DND-41 (cell line): Measurements from ENCODE around the gene IPCEF1.

Experiments used
- ATAC-seq: fragments of 200-7000 bp; cut with Tn5 transposase; 3 replicates; pipeline ENCODE4 v1.9.1; 2021; ENCODE audit warnings: low read depth; ENCODE audit not compliant: insufficient read depth
- DNase-seq: peaks from one replicate; pipeline ENCODE4 v3.0.0-alpha.2; 2020
- H2AFZ ChIP-seq: 2 replicates; pipeline ENCODE4 v1.6.0; 2012; ENCODE audit warnings: low read depth, low read length
- H3K27ac ChIP-seq: 2 replicates; pipeline ENCODE4 v1.5.1; 2012; ENCODE audit warnings: low read length, inconsistent platforms
- H3K27me3 ChIP-seq: fragments of 200-600 bp; sonication (generic); 2 replicates; pipeline ENCODE4 v1.6.0; 2012; ENCODE audit warnings: low read length, mild to moderate bottlenecking, inconsistent platforms; ENCODE audit not compliant: insufficient read depth, poor library complexity
- H3K36me3 ChIP-seq: 2 replicates; pipeline ENCODE4 v1.5.1; 2012; ENCODE audit warnings: low read length, inconsistent platforms; ENCODE audit not compliant: insufficient read depth
- H3K4me1 ChIP-seq: 2 replicates; pipeline ENCODE4 v1.5.1; 2012; ENCODE audit warnings: mild to moderate bottlenecking, low read length; ENCODE audit not compliant: insufficient read depth
- H3K4me2 ChIP-seq: 2 replicates; pipeline ENCODE4 v1.6.0; 2012; ENCODE audit warnings: mild to moderate bottlenecking, moderate library complexity, low read length, inconsistent platforms; ENCODE audit not compliant: insufficient read depth
- H3K4me3 ChIP-seq, 2 experiments: fragments of 200-600 bp in 1 of 2; shearing (Covaris generic) in 1 of 2; 2 replicates each; pipeline ENCODE4 v1.5.1; 2012 to 2016; ENCODE audit warnings: inconsistent platforms in 2 of 2, low read length in 2 of 2, mild to moderate bottlenecking in 2 of 2, low read depth in 1 of 2, moderate library complexity in 1 of 2
- H3K79me2 ChIP-seq: 2 replicates; pipeline ENCODE4 v1.6.0; 2012; ENCODE audit warnings: low read length, inconsistent platforms; ENCODE audit not compliant: insufficient read depth
- H3K9ac ChIP-seq: 2 replicates; pipeline ENCODE4 v1.6.0; 2012; ENCODE audit warnings: low read depth, mild to moderate bottlenecking, inconsistent platforms, low read length, moderate library complexity
- H3K9me3 ChIP-seq: 2 replicates; pipeline ENCODE4 v1.5.1; 2012; ENCODE audit warnings: low read length, moderate library complexity, mild to moderate bottlenecking, inconsistent platforms; ENCODE audit not compliant: insufficient read depth, severe bottlenecking
- H4K20me1 ChIP-seq: 2 replicates; pipeline ENCODE4 v1.6.0; 2012; ENCODE audit warnings: low read length; ENCODE audit not compliant: insufficient read depth
- CTCF ChIP-seq: IDR thresholded peaks from 2 replicates; pipeline ENCODE4 v1.5.1; 2012; ENCODE audit warnings: borderline replicate concordance, low read length, moderate library complexity, mild to moderate bottlenecking; ENCODE audit not compliant: poor library complexity, severe bottlenecking; ENCODE audit errors: extremely low read depth
- EZH2 ChIP-seq: IDR thresholded peaks from 3 replicates; pipeline ENCODE4 v1.6.1; 2012; ENCODE audit warnings: borderline replicate concordance, low read depth, mild to moderate bottlenecking, moderate library complexity, low read length, inconsistent platforms; ENCODE audit not compliant: severe bottlenecking

The IPCEF1 gene

GRCh38 chr6:154127657-154128056 is 228.9 kb downstream of the IPCEF1 start:
- no peak for DNase-seq
- H3K27ac ChIP-seq, result no peak overlapping the region

GRCh38 chr6:154125421-154125820 is 231.2 kb downstream of the IPCEF1 start:
- no peaks in the 10 kb centered on the region for H3K36me3 ChIP-seq
- ATAC-seq (no peak), DNase-seq (no peak)
- H3K9ac ChIP-seq, result no peak overlapping the region
- H3K27me3 ChIP-seq, result no peaks in the 10 kb centered on the region
- H3K27ac ChIP-seq, result no peak overlapping the region
- no peak overlapping the region for H3K4me2 ChIP-seq
- no peak overlapping the region for H2AFZ ChIP-seq
- no peaks in the 10 kb centered on the region for H3K4me1 ChIP-seq
- TF ChIP-seq CTCF (no peak), EZH2 (no peak)
- H3K9me3 ChIP-seq, result peaks cover 7% of the 10 kb centered on the region
- no peak overlapping the region for H3K4me3 ChIP-seq
- H4K20me1 ChIP-seq, result no peaks in the 10 kb centered on the region
- no peaks in the 10 kb centered on the region for H3K79me2 ChIP-seq

More at GRCh38 chr6:154127657-154128056, 228.9 kb downstream of the IPCEF1 start:
- no peak overlapping the region for H3K4me3 ChIP-seq
- H3K27me3 ChIP-seq, result no peaks in the 10 kb centered on the region
- H4K20me1 ChIP-seq, result no peaks in the 10 kb centered on the region
- H2AFZ ChIP-seq, result no peak overlapping the region
- no peak for TF ChIP-seq EZH2
- TF ChIP-seq CTCF, result no peak
- H3K4me1 ChIP-seq, result no peaks in the 10 kb centered on the region
- peaks cover 5% of the 10 kb centered on the region for H3K9me3 ChIP-seq
- H3K9ac ChIP-seq, result no peak overlapping the region
- H3K79me2 ChIP-seq, result no peaks in the 10 kb centered on the region
- no peak for ATAC-seq
- no peaks in the 10 kb centered on the region for H3K36me3 ChIP-seq
- no peak overlapping the region for H3K4me2 ChIP-seq

- no peaks in the 10 kb centered on the region for H3K36me3 ChIP-seq
- H3K9me3 ChIP-seq, result peaks cover 7% of the 10 kb centered on the region
- H4K20me1 ChIP-seq, result no peaks in the 10 kb centered on the region
- ATAC-seq, result no peak
- DNase-seq, result no peak
- H3K27ac ChIP-seq, result no peak overlapping the region
- H3K4me3 ChIP-seq, result no peak overlapping the region
- H3K9ac ChIP-seq, result no peak overlapping the region
- no peak overlapping the region for H3K4me2 ChIP-seq
- no peaks in the 10 kb centered on the region for H3K27me3 ChIP-seq
- no peaks in the 10 kb centered on the region for H3K79me2 ChIP-seq
- TF ChIP-seq CTCF, result no peak
- no peak for TF ChIP-seq EZH2
- H3K4me1 ChIP-seq, result no peaks in the 10 kb centered on the region
- H2AFZ ChIP-seq, result no peak overlapping the region
Measured at GRCh38 chr6:154123155-154123956, 233.2 kb downstream of the IPCEF1 start.
